GM19043 (cell line): ENCODE results near the gene SEC14L3.

Experiments used
- ATAC-seq: cut with Tn5 transposase; IDR thresholded peaks from one replicate; pipeline ENCODE4 v1.9.1; 2021; ENCODE audit warnings: low read depth; ENCODE audit not compliant: unreplicated experiment

SEC14L3 gene

GRCh38 chr22:30424534-30425326 lies 47.1 kb downstream of the SEC14L3 start:
- no peak for ATAC-seq

GRCh38 chr22:30423959-30424533 lies 47.8 kb downstream of the SEC14L3 start:
- ATAC-seq = peak; percentile 79

- peak; percentile 20 for ATAC-seq
These were observed 48.4 kb downstream of the SEC14L3 start for GRCh38 chr22:30423301-30423958.

- no peak for ATAC-seq
These were observed 49.1 kb downstream of the SEC14L3 start for GRCh38 chr22:30422481-30423300.

GRCh38 chr22:30421695-30422480 lies 49.9 kb downstream of the SEC14L3 start:
- ATAC-seq = no peak

GRCh38 chr22:30420347-30421125 lies 51.3 kb downstream of the SEC14L3 start:
- no peak for ATAC-seq

- no peak for ATAC-seq
These were observed 55.0 kb downstream of the SEC14L3 start for GRCh38 chr22:30416837-30417236.

GRCh38 chr22:30416403-30416802 lies 55.4 kb downstream of the SEC14L3 start:
- no peak for ATAC-seq

GRCh38 chr22:30414525-30415047 lies 57.2 kb downstream of the SEC14L3 start:
- no peak for ATAC-seq

GRCh38 chr22:30413745-30414524 lies 57.9 kb downstream of the SEC14L3 start:
- no peak for ATAC-seq

- no peak for ATAC-seq
These were observed 58.8 kb downstream of the SEC14L3 start for GRCh38 chr22:30413001-30413400.

GRCh38 chr22:30411780-30412179 lies 60.0 kb downstream of the SEC14L3 start:
- ATAC-seq = no peak
